Lung (tissue), 12 donors: Measurements from ENCODE around the gene DHX58. TPM values are rescaled to one million over a fixed set of nuclear protein-coding genes. Genes with fewer than 3 reads are reported as not detected.
"Not testable (repeated sequence)": the region's sequence is repeated elsewhere in the genome, so short reads cannot be mapped to it uniquely, and the experiment has no call there.

ENCODE experiments used
- ATAC-seq: fragments of 200-7000 bp; cut with Tn5 transposase; one replicate; pipeline ENCODE4 v1.9.1; 2020; ENCODE audit warnings: moderate number of reproducible peaks; ENCODE audit not compliant: insufficient read depth, low FRiP score
- DNase-seq, 3 donors: peaks; one replicate each; pipeline ENCODE4 v3.0.0-alpha.2; 2013 to 2017
- H3K27ac ChIP-seq, 2 donors: one replicate each; pipeline ENCODE4 v1.5.1; 2013; ENCODE audit warnings: mild to moderate bottlenecking in 2 of 2, moderate library complexity in 2 of 2, control low read depth in 1 of 2, inconsistent platforms in 1 of 2, low read depth in 1 of 2, low read length in 1 of 2
- H3K27me3 ChIP-seq, 3 donors: one replicate each; pipeline ENCODE4 v1.5.1; 2013; ENCODE audit warnings: low read length in 2 of 3; ENCODE audit not compliant: control insufficient read depth in 3 of 3, insufficient read depth in 3 of 3
- H3K36me3 ChIP-seq, 4 donors: one replicate each; pipeline ENCODE4 v1.5.1; 2013; ENCODE audit warnings: low read length in 4 of 4, mild to moderate bottlenecking in 1 of 4, moderate library complexity in 1 of 4; ENCODE audit not compliant: control insufficient read depth in 4 of 4, insufficient read depth in 4 of 4
- H3K4me1 ChIP-seq, 5 donors: one replicate each; pipeline ENCODE4 v1.5.1; 2013; ENCODE audit warnings: low read length in 5 of 5, mild to moderate bottlenecking in 2 of 5, moderate library complexity in 1 of 5; ENCODE audit not compliant: control insufficient read depth in 5 of 5, insufficient read depth in 5 of 5
- H3K4me3 ChIP-seq: one replicate; pipeline ENCODE4 v1.5.1; 2013; ENCODE audit warnings: mild to moderate bottlenecking, control low read depth, moderate library complexity
- H3K9ac ChIP-seq, 2 donors: one replicate each; pipeline ENCODE4 v1.5.1; 2013; ENCODE audit warnings: low read length in 2 of 2, control low read depth in 1 of 2; ENCODE audit not compliant: insufficient read depth in 1 of 2
- H3K9me3 ChIP-seq, 4 donors: one replicate each; pipeline ENCODE4 v1.5.1; 2013; ENCODE audit warnings: low read length in 3 of 4, mild to moderate bottlenecking in 1 of 4, moderate library complexity in 1 of 4; ENCODE audit not compliant: control insufficient read depth in 4 of 4, insufficient read depth in 3 of 4
- WGBS, 2 donors: extraction: QIAGEN DNeasy Blood & Tissue Kit; methylation state at CpG; one replicate each; pipeline ENCODE4 v1.1.7; 2013; 5-methylcytosine and 5-hydroxymethylcytosine counted together
- polyA plus RNA-seq, 2 donors: library from polyadenylated mRNA; stranded (reverse); fragments of 200-250 nt; gene quantifications; one replicate each; pipeline ENCODE4 v1.2.1, GENCODE V29; 2013
- total RNA-seq, 2 donors: library from RNA; depleted of rRNA in 1 of 2; stranded (reverse); fragments of >200 nt in 1 of 2; gene quantifications; one replicate each; pipeline ENCODE4 v1.2.1, GENCODE V29; 2014 to 2021
- TF ChIP-seq, protein P1 (sequence below): IDR thresholded peaks from 2 replicates; pipeline ENCODE4 v1.5.1; 2012; ENCODE audit warnings: mild to moderate bottlenecking; ENCODE audit errors: control extremely low read depth, extremely low read depth
- donor health status: control.
- donor health status: control.
- donor health status: Bipolar disorder and iron deficiency.
- donor health status: healthy.
- donor health status: DM: yes; HTN: yes; CAD: no.

The DHX58 gene
- total and polyA plus RNA-seq, 4 donors = 14.7 to 35.1 (median 25.8) TPM

DNA sequence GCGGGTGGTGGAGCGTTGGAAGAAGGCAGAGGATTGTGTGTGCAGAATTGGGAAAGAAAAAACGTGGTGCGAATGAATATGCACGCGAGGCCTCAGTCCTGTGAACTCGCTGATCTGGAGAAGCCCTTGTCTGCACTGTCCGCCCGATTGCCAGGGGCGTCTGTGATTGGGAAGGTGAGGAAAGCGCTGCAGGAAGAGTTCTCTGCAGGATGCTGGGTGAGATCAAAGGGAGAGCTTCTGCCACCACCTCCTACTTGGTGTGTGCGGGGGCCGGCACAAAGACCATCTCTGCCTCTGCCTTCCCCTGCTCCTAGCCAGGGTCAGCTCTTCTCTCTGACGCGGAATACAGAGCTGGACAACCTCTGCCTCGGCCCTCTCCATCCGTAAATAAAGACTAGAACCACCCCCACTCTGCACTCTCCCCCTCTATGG is 43.1 kb upstream of the DHX58 start:
- H3K4me3 ChIP-seq = no peak overlapping the region
- TF ChIP-seq, protein P1, sequence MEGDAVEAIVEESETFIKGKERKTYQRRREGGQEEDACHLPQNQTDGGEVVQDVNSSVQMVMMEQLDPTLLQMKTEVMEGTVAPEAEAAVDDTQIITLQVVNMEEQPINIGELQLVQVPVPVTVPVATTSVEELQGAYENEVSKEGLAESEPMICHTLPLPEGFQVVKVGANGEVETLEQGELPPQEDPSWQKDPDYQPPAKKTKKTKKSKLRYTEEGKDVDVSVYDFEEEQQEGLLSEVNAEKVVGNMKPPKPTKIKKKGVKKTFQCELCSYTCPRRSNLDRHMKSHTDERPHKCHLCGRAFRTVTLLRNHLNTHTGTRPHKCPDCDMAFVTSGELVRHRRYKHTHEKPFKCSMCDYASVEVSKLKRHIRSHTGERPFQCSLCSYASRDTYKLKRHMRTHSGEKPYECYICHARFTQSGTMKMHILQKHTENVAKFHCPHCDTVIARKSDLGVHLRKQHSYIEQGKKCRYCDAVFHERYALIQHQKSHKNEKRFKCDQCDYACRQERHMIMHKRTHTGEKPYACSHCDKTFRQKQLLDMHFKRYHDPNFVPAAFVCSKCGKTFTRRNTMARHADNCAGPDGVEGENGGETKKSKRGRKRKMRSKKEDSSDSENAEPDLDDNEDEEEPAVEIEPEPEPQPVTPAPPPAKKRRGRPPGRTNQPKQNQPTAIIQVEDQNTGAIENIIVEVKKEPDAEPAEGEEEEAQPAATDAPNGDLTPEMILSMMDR = no peak
- no peaks in the 10 kb centered on the region for H3K27me3 ChIP-seq
- no peak for ATAC-seq
- H3K27ac ChIP-seq = no peak overlapping the region
- peaks cover 4 to 22% (median 12%) of the 10 kb centered on the region in 5 donors for H3K4me1 ChIP-seq
- no peak overlapping the region for H3K9ac ChIP-seq
- DNase-seq = no peak
- H3K9me3 ChIP-seq = no peaks in the 10 kb centered on the region
- WGBS, 2 donors = 42 to 46% methylated on average over 17 of the region's 17 CpGs
- H3K36me3 ChIP-seq = peaks cover 0 to 4% (median 2%) of the 10 kb centered on the region in 4 donors

DNA sequence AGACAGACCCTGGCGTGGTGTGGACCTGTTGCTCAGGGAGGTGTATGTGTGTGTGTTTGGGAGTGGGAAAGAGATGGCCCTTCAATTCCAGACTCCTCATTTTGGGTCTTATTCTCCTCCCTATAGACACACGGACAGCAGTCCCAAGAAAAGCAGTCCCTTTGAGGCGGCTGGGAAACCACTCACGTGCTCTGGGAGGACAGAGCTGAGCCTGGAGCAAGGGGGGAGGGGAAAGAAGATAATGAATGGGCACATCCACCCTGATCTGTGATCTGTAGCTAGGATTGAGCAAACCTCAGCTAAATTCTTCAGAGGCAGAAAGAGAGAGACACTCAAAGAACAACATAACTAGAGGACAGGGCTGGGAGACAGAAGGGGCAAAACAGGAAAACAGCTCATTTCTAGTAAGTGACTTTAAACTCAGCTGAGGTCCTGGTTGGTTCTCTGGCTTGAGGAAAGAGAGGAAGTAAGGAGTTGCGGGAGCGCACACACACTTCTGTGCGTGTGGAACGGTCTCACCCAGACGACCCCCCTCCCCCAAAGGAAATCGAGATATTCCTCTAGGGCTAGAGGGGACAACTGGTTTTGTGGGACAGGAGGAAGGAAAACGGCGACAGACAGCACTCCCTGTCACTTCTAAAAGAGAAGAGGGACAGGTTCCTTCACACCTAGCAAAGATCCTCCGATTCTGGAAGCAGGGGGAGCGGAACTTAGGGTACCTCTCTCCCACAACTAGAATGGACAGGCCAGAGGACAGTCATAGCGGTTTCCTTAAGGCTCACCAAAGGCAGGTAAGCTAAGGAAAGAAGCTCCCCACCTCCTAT is 41.6 kb upstream of the DHX58 start:
- TF ChIP-seq, protein P1 = no peak
- no peaks in the 10 kb centered on the region for H3K27me3 ChIP-seq
- peak overlapping the region; percentile 73 to 78 for H3K27ac ChIP-seq
- H3K9me3 ChIP-seq = no peaks in the 10 kb centered on the region
- H3K9ac ChIP-seq = peak overlapping the region; percentile 83 to 87
- 8 to 9% methylated on average over 15 of the region's 15 CpGs for WGBS, 2 donors
- no peak for DNase-seq
- H3K4me1 ChIP-seq = peaks cover 6 to 11% (median 7%) of the 10 kb centered on the region in 5 donors
- ATAC-seq = no peak
- H3K36me3 ChIP-seq = peaks cover 0 to 7% (median 2%) of the 10 kb centered on the region in 4 donors
- peak overlapping the region; percentile 94 for H3K4me3 ChIP-seq

DNA sequence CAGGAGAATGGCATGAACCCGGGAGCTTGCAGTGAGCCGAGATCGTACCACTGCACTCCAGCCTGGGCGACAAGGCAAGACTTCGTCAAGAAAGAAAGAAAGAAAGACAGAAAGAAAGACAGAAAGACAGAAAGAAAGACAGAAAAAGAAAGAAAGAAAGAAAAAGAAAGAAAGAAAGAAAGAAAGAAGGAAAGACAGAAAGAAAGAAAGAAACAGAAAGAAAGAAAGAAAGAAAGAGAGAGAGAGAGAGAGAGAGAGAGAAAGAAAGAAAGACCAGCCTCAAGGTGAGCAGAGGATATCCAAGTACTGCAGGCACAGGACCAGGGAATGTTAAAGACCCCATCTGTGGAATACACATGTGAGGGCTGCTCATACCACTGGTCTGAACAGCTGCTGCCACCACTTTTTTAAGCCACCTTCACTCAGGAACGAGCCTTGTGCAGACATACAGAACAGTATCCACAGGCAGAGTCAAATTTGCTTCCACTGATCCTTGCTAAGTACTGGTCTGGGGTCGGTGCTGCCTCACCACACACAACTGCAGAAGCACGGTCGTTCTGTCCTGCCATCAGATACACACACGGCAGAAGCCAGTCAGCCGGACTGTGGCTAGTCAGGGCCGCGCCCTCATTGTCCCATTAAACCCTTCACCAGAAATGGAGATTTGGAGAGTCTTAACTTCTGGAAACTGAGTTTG is 34.5 kb upstream of the DHX58 start:
- Histone ChIP-seq H3K36me3 (peaks cover 0 to 28% (median 4%) of the 10 kb centered on the region in 4 donors), H3K4me3 (no peak overlapping the region), H3K9me3 (no peaks in the 10 kb centered on the region), H3K4me1 (peaks cover 0 to 8% (median 0%) of the 10 kb centered on the region in 5 donors), H3K9ac (no peak overlapping the region), H3K27me3 (no peaks in the 10 kb centered on the region), H3K27ac (no peak overlapping the region)
- TF ChIP-seq, protein P1 = no peak
- DNase-seq (no peak), ATAC-seq (no peak)
- 91 to 95% methylated on average over 13 of the region's 13 CpGs for whole genome bisulfite sequencing, 2 donors

DNA sequence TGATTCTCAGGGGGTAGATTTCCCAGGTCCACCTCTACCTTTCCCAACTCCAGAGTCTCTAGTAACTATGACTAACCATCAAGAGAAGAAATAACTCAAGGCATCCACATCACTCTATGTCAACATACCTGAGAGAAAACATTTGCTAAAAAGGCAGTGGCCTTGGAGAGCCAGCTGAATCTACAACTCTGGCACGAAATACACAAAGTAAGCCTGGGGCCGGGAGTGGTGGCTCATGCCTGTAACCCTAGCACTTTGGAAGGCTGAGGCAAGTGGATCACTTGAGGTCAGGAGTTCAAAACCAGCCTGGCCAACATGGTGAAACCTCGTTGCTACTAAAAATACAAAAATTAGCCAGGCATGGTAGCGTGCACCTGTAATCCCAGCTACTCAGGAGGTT is 30.6 kb upstream of the DHX58 start:
- Histone ChIP-seq H3K36me3 (peaks cover 0 to 27% (median 4%) of the 10 kb centered on the region in 4 donors), H3K27ac (peak overlapping the region in 1 of 2 donors; percentile 52), H3K4me1 (peaks cover 7 to 20% (median 12%) of the 10 kb centered on the region in 5 donors)
- not testable (repeated sequence) for H3K27me3 ChIP-seq, ATAC-seq, H3K9ac ChIP-seq, H3K4me3 ChIP-seq, H3K9me3 ChIP-seq, DNase-seq
- 76 to 88% methylated on average over 4 of the region's 4 CpGs for WGBS, 2 donors
